H1 (cell line): ENCODE measurements around the gene TRIM47. TPM values are rescaled to one million over a fixed set of nuclear protein-coding genes. Genes with fewer than 3 reads are reported as not detected.
A peak's percentile ranks its signal among the peaks of the same experiment; 100 is the strongest.

Source experiments
- CTCF ChIA-PET: fragments of 300-600 bp; sonication (Branson Sonifier 250); formaldehyde crosslinking; loops from one replicate; lab custom pipeline; 2021; ENCODE audit not compliant: partially characterized antibody; lab: Charles Lee
- POLR2A ChIA-PET: fragments of 300-600 bp; sonication (Branson Sonifier 250); formaldehyde crosslinking; loops from one replicate; lab custom pipeline; 2021; ENCODE audit warnings: inconsistent platforms; ENCODE audit not compliant: partially characterized antibody; lab: Charles Lee
- DNase-seq, 2 experiments: peaks; one replicate each; pipeline versions ENCODE4 v3.0.0 to v3.0.0-alpha.2; 2010 to 2022; ENCODE audit warnings: low spot score in 2 of 2, low read depth in 1 of 2, mixed read lengths in 1 of 2
- FAIRE-seq: peaks from 2 replicates; lab custom pipeline; 2011; peaks lifted over from hg19 to GRCh38; lab: Jason Lieb, UNC
- H2AFZ ChIP-seq: 2 replicates; pipeline ENCODE4 v1.8.1; 2012; ENCODE audit warnings: low read length, inconsistent platforms
- H2AK5ac ChIP-seq: 2 replicates; pipeline ENCODE4 v1.6.1; 2013; ENCODE audit warnings: low read depth, low read length
- H2BK120ac ChIP-seq: replicated peaks from 2 replicates; pipeline ENCODE3; 2013; ENCODE audit warnings: low read depth, low read length, inconsistent platforms
- H2BK12ac ChIP-seq: 2 replicates; pipeline ENCODE4 v1.6.1; 2013; ENCODE audit warnings: low read depth, low read length
- H2BK15ac ChIP-seq: 2 replicates; pipeline ENCODE4 v1.6.1; 2013; ENCODE audit warnings: low read length
- H2BK20ac ChIP-seq: 2 replicates; pipeline ENCODE4 v1.6.1; 2013; ENCODE audit warnings: low read length
- H2BK5ac ChIP-seq: 2 replicates; pipeline ENCODE4 v1.6.1; 2013; ENCODE audit warnings: low read depth, low read length
- H3K14ac ChIP-seq: 2 replicates; pipeline ENCODE4 v1.6.1; 2013; ENCODE audit warnings: inconsistent platforms; ENCODE audit not compliant: insufficient read length
- H3K18ac ChIP-seq: 2 replicates; pipeline ENCODE4 v1.6.1; 2013; ENCODE audit warnings: low read length; ENCODE audit errors: extremely low read depth
- H3K23ac ChIP-seq: 2 replicates; pipeline ENCODE4 v1.6.1; 2013; ENCODE audit warnings: inconsistent platforms; ENCODE audit not compliant: insufficient read length
- H3K23me2 ChIP-seq: 2 replicates; pipeline ENCODE4 v1.6.1; 2013; ENCODE audit warnings: low read depth, low read length
- H3K27ac ChIP-seq: 2 replicates; pipeline ENCODE4 v1.6.1; 2011; ENCODE audit warnings: low read depth, low read length, inconsistent platforms
- H3K27me3 ChIP-seq, 4 experiments: replicated peaks in 1 of 4; 1 replicate in 1 of 4; 2 replicates in 3 of 4; pipeline versions ENCODE4 v1.6.1 to v1.8.1; 2011 to 2013; ENCODE audit warnings: low read length in 3 of 4, mild to moderate bottlenecking in 3 of 4, inconsistent platforms in 2 of 4, mixed read lengths in 2 of 4, moderate library complexity in 1 of 4; ENCODE audit not compliant: control insufficient read depth in 3 of 4, insufficient read depth in 3 of 4; ENCODE audit errors: extremely low read depth in 1 of 4
- H3K36me3 ChIP-seq, 4 experiments: 2 replicates each; pipeline versions ENCODE4 v1.6.1 to v1.8.1; 2011 to 2013; ENCODE audit warnings: mild to moderate bottlenecking in 4 of 4, low read length in 3 of 4, moderate library complexity in 2 of 4, control low read depth in 1 of 4, inconsistent platforms in 1 of 4; ENCODE audit not compliant: insufficient read depth in 4 of 4, control insufficient read depth in 2 of 4
- H3K4ac ChIP-seq: replicated peaks from 2 replicates; pipeline ENCODE3; 2013; ENCODE audit warnings: low read length, low read depth, mixed read lengths, inconsistent platforms; ENCODE audit not compliant: insufficient read length
- H3K4me1 ChIP-seq, 4 experiments: replicated peaks in 1 of 4; 1 replicate in 1 of 4; 2 replicates in 3 of 4; pipeline versions ENCODE4 v1.6.1 to v1.8.1; 2011 to 2013; ENCODE audit warnings: low read length in 3 of 4, inconsistent platforms in 2 of 4, mixed read lengths in 1 of 4; ENCODE audit not compliant: insufficient read depth in 4 of 4, control insufficient read depth in 3 of 4
- H3K4me2 ChIP-seq, 2 experiments: 2 replicates each; pipeline versions ENCODE4 v1.6.1 to v1.8.1; 2011 to 2013; ENCODE audit warnings: low read depth in 2 of 2, low read length in 2 of 2, control low read depth in 1 of 2, inconsistent platforms in 1 of 2, mild to moderate bottlenecking in 1 of 2; ENCODE audit not compliant: insufficient read depth in 1 of 2
- H3K4me3 ChIP-seq, 4 experiments: fragments of 200-600, 300-600 bp in 1 of 4; sonication (generic), shearing (Covaris generic), sonication (Bioruptor Twin) in 1 of 4; 2 replicates each; pipeline versions ENCODE4 v1.5.1 to v1.8.1; 2011 to 2016; ENCODE audit warnings: low read length in 4 of 4, low read depth in 3 of 4, control low read depth in 2 of 4, inconsistent platforms in 2 of 4, mild to moderate bottlenecking in 2 of 4, mixed read lengths in 1 of 4, moderate library complexity in 1 of 4; ENCODE audit not compliant: insufficient read depth in 2 of 4; ENCODE audit errors: extremely low read depth in 1 of 4
- H3K56ac ChIP-seq: replicated peaks from 2 replicates; pipeline ENCODE3; 2013; ENCODE audit warnings: low read depth, mild to moderate bottlenecking, mixed read lengths, low read length, inconsistent platforms; ENCODE audit not compliant: insufficient read length
- H3K79me1 ChIP-seq: 2 replicates; pipeline ENCODE4 v1.6.1; 2013; ENCODE audit warnings: low read depth, low read length, control low read depth
- H3K79me2 ChIP-seq, 2 experiments: 2 replicates each; pipeline versions ENCODE4 v1.6.1 to v1.8.1; 2012 to 2013; ENCODE audit warnings: low read length in 2 of 2, mild to moderate bottlenecking in 2 of 2, inconsistent platforms in 1 of 2; ENCODE audit not compliant: insufficient read depth in 2 of 2, control insufficient read depth in 1 of 2
- H3K9ac ChIP-seq, 4 experiments: replicated peaks in 1 of 4; 1 replicate in 1 of 4; 2 replicates in 3 of 4; pipeline versions ENCODE4 v1.6.1 to v1.8.1; 2011 to 2013; ENCODE audit warnings: low read depth in 3 of 4, low read length in 3 of 4, control low read depth in 2 of 4, mild to moderate bottlenecking in 2 of 4, moderate library complexity in 2 of 4, inconsistent platforms in 1 of 4; ENCODE audit errors: extremely low read depth in 1 of 4
- H3K9me3 ChIP-seq, 2 experiments: 2 replicates each; pipeline versions ENCODE4 v1.6.1 to v1.8.1; 2012 to 2013; ENCODE audit warnings: mild to moderate bottlenecking in 2 of 2, moderate library complexity in 2 of 2, control low read depth in 1 of 2, inconsistent platforms in 1 of 2, low read depth in 1 of 2, low read length in 1 of 2, mixed read lengths in 1 of 2; ENCODE audit not compliant: insufficient read depth in 2 of 2
- H4K20me1 ChIP-seq, 2 experiments: replicated peaks in 1 of 2; 2 replicates each; pipeline versions ENCODE3 to v1.8.1; 2011 to 2013; ENCODE audit warnings: inconsistent platforms in 2 of 2, low read length in 2 of 2, mild to moderate bottlenecking in 1 of 2; ENCODE audit not compliant: insufficient read depth in 2 of 2, control insufficient read depth in 1 of 2
- H4K5ac ChIP-seq: 2 replicates; pipeline ENCODE4 v1.6.1; 2013; ENCODE audit warnings: low read length, low read depth, mixed read lengths, inconsistent platforms; ENCODE audit not compliant: insufficient read length
- H4K8ac ChIP-seq: 2 replicates; pipeline ENCODE4 v1.8.0; 2013; ENCODE audit warnings: mild to moderate bottlenecking, moderate library complexity, low read length, inconsistent platforms; ENCODE audit not compliant: insufficient read depth; ENCODE audit errors: extremely low read depth
- H4K91ac ChIP-seq: replicated peaks from 2 replicates; pipeline ENCODE3; 2013; ENCODE audit warnings: low read length, mixed read lengths, inconsistent platforms; ENCODE audit not compliant: insufficient read length
- ASH2L ChIP-seq: fragments of 200-600, 300-600 bp; sonication (generic); IDR thresholded peaks from one replicate; pipeline ENCODE4 v1.7.1; 2017; ENCODE audit warnings: low read length
- BRCA1 ChIP-seq: IDR thresholded peaks from 2 replicates; pipeline ENCODE4 v1.6.1; 2012; ENCODE audit warnings: low read depth, low read length, improper control_type of control experiment
- CBX5 ChIP-seq: fragments of 300-800, 300-1000 bp; sonication (generic); IDR thresholded peaks from 2 replicates; pipeline ENCODE4 v1.7.1; 2016; ENCODE audit warnings: antibody characterized with exemption, low read length, low read depth
- CTBP2 ChIP-seq: IDR thresholded peaks from 2 replicates; pipeline ENCODE4 v1.7.0; 2011; ENCODE audit warnings: borderline replicate concordance, mild to moderate bottlenecking, moderate library complexity, mixed read lengths, low read length; ENCODE audit not compliant: insufficient read depth, insufficient read length
- EP300 ChIP-seq, 2 experiments: IDR thresholded peaks; 1 replicate in 1 of 2; 2 replicates in 1 of 2; pipeline ENCODE4 v1.6.1; 2011 to 2012; ENCODE audit warnings: low read depth in 2 of 2, low read length in 2 of 2, mild to moderate bottlenecking in 2 of 2, borderline replicate concordance in 1 of 2, inconsistent platforms in 1 of 2, moderate library complexity in 1 of 2
- PHF8 ChIP-seq: fragments of 200-600 bp; sonication (generic); conservative IDR thresholded peaks from 2 replicates; pipeline ENCODE4 v1.7.1; 2012; ENCODE audit warnings: low read depth, mild to moderate bottlenecking, inconsistent platforms, low read length, moderate library complexity
- TBP ChIP-seq: IDR thresholded peaks from 2 replicates; pipeline ENCODE4 v1.6.1; 2011; ENCODE audit warnings: low read depth, low read length, improper control_type of control experiment
- WGBS, 2 experiments: shearing (Covaris generic) in 1 of 2; methylation state at CpG; one replicate each; pipeline versions ENCODE4 v1.1.6 to v1.1.7; 2013 to 2015; ENCODE audit warnings: low lambda C conversion rate in 2 of 2, mixed read lengths in 2 of 2, inconsistent platforms in 1 of 2, low coverage in 1 of 2, missing lambda C conversion rate in 1 of 2; ENCODE audit not compliant: insufficient replicate concordance in 2 of 2, insufficient coverage in 1 of 2, insufficient read length in 1 of 2; ENCODE audit errors: extremely low coverage in 1 of 2, missing lambda C conversion rate in 1 of 2; 5-methylcytosine and 5-hydroxymethylcytosine counted together
- polyA plus RNA-seq, 7 experiments: library from polyadenylated mRNA; depleted of rRNA in 3 of 7; stranded (reverse) in 5 of 7; unstranded in 2 of 7; fragments of >200 nt in 5 of 7; fragments of 200-250 nt in 2 of 7; gene quantifications; 1 replicate in 5 of 7; 2 replicates in 1 of 7; 4 replicates in 1 of 7; pipeline versions ENCODE4 v1.2.1 to v1.2.3, GENCODE V29; 2011 to 2013; ENCODE audit warnings: missing spikeins in 2 of 7, mixed read lengths in 2 of 7
- total RNA-seq: library from RNA; stranded (reverse); fragmentation: NEBNext Ultra II Directional; extraction: Animal tissue kit (Norgen Biotek cat#: 25700); gene quantifications from 2 replicates; pipeline ENCODE4 v1.2.1, GENCODE V29; 2021

TRIM47 gene
- total and polyA plus RNA-seq, 2 of the 8 experiments (the other 6 are each of a cell fraction or from before 2014, with no cell fraction given), result 6.3 to 6.4 TPM

GRCh38 chr17:75831032-75831571, 47.3 kb downstream of the TRIM47 start:
- FAIRE-seq (no peak), DNase-seq (no peak)
- Histone ChIP-seq H4K20me1 (no peaks in the 10 kb centered on the region), H2BK12ac (no peak overlapping the region; the same call in 1 of the 2 replicates), H2BK5ac (peak overlapping the region; percentile 92; the same call in 1 of the 2 replicates), H3K14ac (no peak overlapping the region), H3K23me2 (peaks cover 2% of the 10 kb centered on the region; the same call in 1 of the 2 replicates), H4K8ac (peak overlapping the region; percentile 35), H3K56ac (peak overlapping the region; percentile 18), H2BK120ac (no peak overlapping the region), H2AFZ (no peak overlapping the region), H2BK15ac (no peak overlapping the region; the same call in 1 of the 2 replicates), H3K4me3 (no peak overlapping the region), H4K5ac (peak overlapping the region; percentile 20), H4K91ac (no peak overlapping the region), H3K9ac (no peak overlapping the region), H3K79me2 (no peaks in the 10 kb centered on the region), H2BK20ac (peak overlapping the region; percentile 61; the same call in 1 of the 2 replicates), H3K4me2 (peak overlapping the region; percentile 21 to 48; a peak in 3 of 4 replicates), H3K18ac (peak overlapping the region; percentile 2; the same call in 1 of the 2 replicates), H3K79me1 (0 out of 2 replicates have a peak, but pooled peaks cover 2% of the 10 kb centered on the region), H3K36me3 (peaks cover 0 to 4% (median 0%) of the 10 kb centered on the region in 4 experiments; a peak in 1 of 8 replicates), H3K27ac (no peak overlapping the region), H3K23ac (no peak overlapping the region), H3K9me3 (no peaks in the 10 kb centered on the region), H2AK5ac (no peak overlapping the region), H3K4ac (peak overlapping the region; percentile 47), H3K4me1 (peaks cover 0 to 39% (median 29%) of the 10 kb centered on the region in 4 experiments; a peak in 6 of 7 replicates), H3K27me3 (no peaks in the 10 kb centered on the region)
- TF ChIP-seq CTBP2, result no peak
- no peak for TF ChIP-seq ASH2L
- TF ChIP-seq BRCA1, result no peak
- TF ChIP-seq TBP, result no peak
- TF ChIP-seq PHF8, result no peak
- no peak for TF ChIP-seq EP300 (IDR thresholded peaks at IDR 0.05; ENCODE audit: borderline replicate concordance in 1 of 2, low read depth in 2 of 2, low read length in 2 of 2)
- no peak for TF ChIP-seq CBX5
- WGBS, 2 experiments, result 81% methylated on average over 8 of the region's 15 CpGs; no CpG with 5 or more reads in 1 of the 2 experiments
- ChIA-PET POLR2A (interaction anchor here (0.9 to 16.0 kb wide), 8 partner anchors 13 to 149 kb away, joined by 3 to 216 read pairs (median 6); partner anchors contain the start of genes UNC13D, UNK and WBP2), CTCF (interaction anchor here (0.6 to 21.9 kb wide), 23 partner anchors 15 to 415 kb away, joined by 3 to 563 read pairs (median 6); partner anchors contain the start of genes GALK1, SMIM5, TRIM65 and UNC13D)
